Nephron progenitor cell (in vitro differentiated cells): ENCODE data around the gene BHLHA15.

Experiments
- DNase-seq: peaks from one replicate; pipeline ENCODE4 v3.0.0; 2021
- H3K27ac Mint-ChIP-seq: 2 replicates; pipeline ENCODE4 v1.8.0; 2021; ENCODE audit warnings: mild to moderate bottlenecking, moderate library complexity, mixed read lengths
- H3K27me3 Mint-ChIP-seq: 2 replicates; pipeline ENCODE4 v1.8.0; 2021; ENCODE audit warnings: mild to moderate bottlenecking, low read depth, mixed read lengths; ENCODE audit not compliant: poor library complexity
- H3K36me3 Mint-ChIP-seq: 2 replicates; pipeline ENCODE4 v1.8.0; 2021; ENCODE audit warnings: low read depth, mixed read lengths
- H3K4me1 Mint-ChIP-seq: 2 replicates; pipeline ENCODE4 v1.8.0; 2021; ENCODE audit warnings: mixed read lengths
- H3K4me3 Mint-ChIP-seq: 2 replicates; pipeline ENCODE4 v1.8.0; 2021; ENCODE audit warnings: mild to moderate bottlenecking, moderate library complexity, mixed read lengths
- H3K9me3 Mint-ChIP-seq: 2 replicates; pipeline ENCODE4 v1.8.0; 2021; ENCODE audit warnings: mild to moderate bottlenecking, moderate library complexity, mixed read lengths
- TF ChIP-seq, protein P1 (sequence below): fragments of 200-600 bp; sonication (generic); IDR thresholded peaks from 2 replicates; pipeline ENCODE4 v1.5.0; 2021; ENCODE audit warnings: antibody characterized with exemption

Gene BHLHA15

DNA sequence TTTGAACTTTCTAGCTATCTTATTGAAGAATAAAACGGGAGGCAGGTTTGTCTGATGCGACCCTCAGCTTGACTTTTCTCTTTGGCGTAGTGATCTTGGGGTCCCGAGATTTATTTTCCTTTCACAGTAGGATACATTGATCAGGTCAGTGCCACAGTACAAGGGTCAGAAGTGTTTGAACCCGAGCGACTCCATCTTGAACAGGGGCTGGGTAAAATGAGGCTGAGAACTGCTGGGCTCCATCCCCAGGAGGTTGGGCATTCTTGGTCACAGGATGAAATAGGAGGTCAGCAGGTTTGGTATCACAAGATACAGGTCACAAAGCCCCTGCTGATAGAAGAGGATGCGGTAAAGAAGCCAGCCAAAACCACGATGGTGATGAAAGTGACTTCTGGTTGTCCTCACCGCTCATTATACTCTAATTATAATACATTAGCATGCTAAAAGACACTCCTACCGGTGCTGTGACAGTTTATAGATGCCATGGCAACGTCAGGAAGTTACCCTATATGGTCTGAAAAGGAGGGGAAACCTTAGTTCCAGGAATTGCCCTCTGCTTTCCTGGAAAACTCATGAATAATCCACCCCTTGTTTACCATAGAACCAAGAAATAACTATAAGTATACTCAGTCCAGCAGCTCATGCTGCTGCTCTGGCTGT lies 43.8 kb downstream of the BHLHA15 start:
- peaks cover 12% of the 10 kb centered on the region for H3K36me3 Mint-ChIP-seq
- H3K4me1 Mint-ChIP-seq: peaks cover 30% of the 10 kb centered on the region
- TF ChIP-seq, protein P1, sequence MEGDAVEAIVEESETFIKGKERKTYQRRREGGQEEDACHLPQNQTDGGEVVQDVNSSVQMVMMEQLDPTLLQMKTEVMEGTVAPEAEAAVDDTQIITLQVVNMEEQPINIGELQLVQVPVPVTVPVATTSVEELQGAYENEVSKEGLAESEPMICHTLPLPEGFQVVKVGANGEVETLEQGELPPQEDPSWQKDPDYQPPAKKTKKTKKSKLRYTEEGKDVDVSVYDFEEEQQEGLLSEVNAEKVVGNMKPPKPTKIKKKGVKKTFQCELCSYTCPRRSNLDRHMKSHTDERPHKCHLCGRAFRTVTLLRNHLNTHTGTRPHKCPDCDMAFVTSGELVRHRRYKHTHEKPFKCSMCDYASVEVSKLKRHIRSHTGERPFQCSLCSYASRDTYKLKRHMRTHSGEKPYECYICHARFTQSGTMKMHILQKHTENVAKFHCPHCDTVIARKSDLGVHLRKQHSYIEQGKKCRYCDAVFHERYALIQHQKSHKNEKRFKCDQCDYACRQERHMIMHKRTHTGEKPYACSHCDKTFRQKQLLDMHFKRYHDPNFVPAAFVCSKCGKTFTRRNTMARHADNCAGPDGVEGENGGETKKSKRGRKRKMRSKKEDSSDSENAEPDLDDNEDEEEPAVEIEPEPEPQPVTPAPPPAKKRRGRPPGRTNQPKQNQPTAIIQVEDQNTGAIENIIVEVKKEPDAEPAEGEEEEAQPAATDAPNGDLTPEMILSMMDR: no peak
- no peak overlapping the region for H3K27ac Mint-ChIP-seq
- H3K4me3 Mint-ChIP-seq: no peak overlapping the region
- no peak for DNase-seq
- H3K27me3 Mint-ChIP-seq: peaks cover 8% of the 10 kb centered on the region
- H3K9me3 Mint-ChIP-seq: no peaks in the 10 kb centered on the region

DNA sequence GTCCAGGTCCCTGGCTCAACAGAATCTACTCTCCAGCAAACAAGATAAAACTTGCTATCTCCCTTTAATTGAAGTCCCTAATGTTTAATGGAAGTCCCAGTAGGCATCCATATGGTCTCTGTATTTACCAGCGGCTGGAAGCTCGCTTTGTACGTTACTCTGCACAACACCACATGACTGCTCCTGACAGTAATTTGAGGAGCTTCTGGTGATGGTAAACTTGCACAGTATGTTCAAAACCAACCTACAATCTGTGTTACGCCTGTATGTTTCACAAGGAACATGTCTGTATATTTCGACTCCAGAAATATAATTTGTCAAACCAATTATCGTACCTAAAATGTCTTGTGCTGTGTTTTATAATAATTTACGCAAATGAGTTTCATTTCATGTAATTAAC lies 45.2 kb downstream of the BHLHA15 start:
- TF ChIP-seq, protein P1: no peak
- peaks cover 2% of the 10 kb centered on the region for H3K27me3 Mint-ChIP-seq
- no peak for DNase-seq
- H3K27ac Mint-ChIP-seq: no peak overlapping the region
- H3K9me3 Mint-ChIP-seq: no peaks in the 10 kb centered on the region
- H3K4me3 Mint-ChIP-seq: no peak overlapping the region
- peaks cover 14% of the 10 kb centered on the region for H3K36me3 Mint-ChIP-seq
- H3K4me1 Mint-ChIP-seq: peaks cover 17% of the 10 kb centered on the region

- Mint-ChIP-seq H3K27me3 (no peaks in the 10 kb centered on the region), H3K4me1 (peaks cover 8% of the 10 kb centered on the region), H3K9me3 (no peaks in the 10 kb centered on the region), H3K27ac (no peak overlapping the region), H3K36me3 (peaks cover 27% of the 10 kb centered on the region), H3K4me3 (no peak overlapping the region)
- TF ChIP-seq, protein P1: no peak
- no peak for DNase-seq
Measured at GRCh38 chr7:98257701-98258100, 46.5 kb downstream of the BHLHA15 start.
